Activated gamma-delta T cell (primary cell): ENCODE data around the gene DXO.
"Not testable (repeated sequence)": the region's sequence is repeated elsewhere in the genome, so short reads cannot be mapped to it uniquely, and the experiment has no call there.

Experiments
- DNase-seq: peaks from one replicate; lab custom pipeline; 2025; lab: John Stamatoyannopoulos, UW

The DXO gene

GRCh38 chr6:31958741-31959739 lies 12.9 kb downstream of the DXO start, which contains the start of the genes NELFE and SKIC2:
Gene NELFE (minus strand): TSS chr6:31958971. CDS start chr6:31958446, 525 bp downstream.
Gene SKIC2 (plus strand): TSS chr6:31959175. CDS start chr6:31959193, 18 bp downstream.
- DNase-seq: peak; percentile 94

DNA sequence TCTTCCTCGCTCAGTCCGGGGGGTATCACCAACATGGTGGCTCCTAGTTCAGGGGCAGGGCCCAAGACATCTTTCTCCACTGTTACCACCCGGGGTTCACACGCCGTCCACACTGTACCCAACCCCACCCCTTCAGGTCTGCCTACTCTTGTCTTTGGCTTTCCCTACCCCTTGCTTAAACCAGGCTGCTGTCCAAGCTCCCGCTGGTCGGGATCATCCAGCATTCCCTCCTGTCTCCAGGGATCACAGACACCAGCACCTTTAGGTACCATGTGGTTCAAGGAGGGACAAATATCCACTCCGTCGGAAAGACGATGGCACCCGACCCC lies 13.6 kb downstream of the DXO start:
- DNase-seq: no peak

GRCh38 chr6:31956796-31957195 lies 15.1 kb downstream of the DXO start:
- DNase-seq: no peak

DNA sequence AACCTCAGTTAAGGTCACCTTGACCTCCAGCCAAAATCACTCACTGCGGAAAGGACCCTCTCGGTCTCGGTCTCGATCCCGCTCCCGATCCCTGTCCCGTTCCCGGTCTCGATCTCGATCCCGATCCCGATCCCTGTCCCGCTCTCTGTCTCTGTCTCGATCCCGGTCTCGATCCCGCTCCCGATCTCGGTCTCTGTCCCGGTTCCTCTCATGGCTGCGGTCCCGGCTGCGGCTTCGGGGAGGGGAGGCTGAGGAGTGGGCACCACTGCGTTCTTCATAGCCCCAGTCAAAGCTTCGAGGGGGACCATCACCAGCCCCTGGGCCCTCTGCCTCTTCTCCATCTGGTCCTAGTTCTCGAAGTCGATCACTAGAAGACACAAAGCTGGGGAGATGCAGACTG lies 17.4 kb downstream of the DXO start:
- no peak for DNase-seq

DNA sequence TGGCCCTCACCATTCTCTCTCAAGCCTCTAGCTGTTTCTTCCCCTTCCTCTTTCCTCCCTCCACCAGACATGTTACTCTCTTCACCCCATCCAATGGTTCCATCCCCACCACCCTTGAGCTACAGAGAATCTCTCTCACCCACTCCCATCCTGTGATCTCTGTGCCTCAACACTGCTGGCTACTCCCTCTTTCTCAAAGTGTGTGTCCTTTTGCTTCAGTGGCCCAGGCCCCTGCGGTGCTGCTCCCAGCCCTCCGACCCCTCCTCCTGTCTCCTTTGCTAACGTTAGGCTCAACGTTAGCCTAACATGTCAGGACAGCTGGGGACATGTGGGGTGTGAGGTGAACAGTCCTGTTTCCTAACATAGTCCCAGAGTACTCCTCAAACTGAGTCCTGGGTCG lies 19.0 kb downstream of the DXO start:
- no peak for DNase-seq

DNA sequence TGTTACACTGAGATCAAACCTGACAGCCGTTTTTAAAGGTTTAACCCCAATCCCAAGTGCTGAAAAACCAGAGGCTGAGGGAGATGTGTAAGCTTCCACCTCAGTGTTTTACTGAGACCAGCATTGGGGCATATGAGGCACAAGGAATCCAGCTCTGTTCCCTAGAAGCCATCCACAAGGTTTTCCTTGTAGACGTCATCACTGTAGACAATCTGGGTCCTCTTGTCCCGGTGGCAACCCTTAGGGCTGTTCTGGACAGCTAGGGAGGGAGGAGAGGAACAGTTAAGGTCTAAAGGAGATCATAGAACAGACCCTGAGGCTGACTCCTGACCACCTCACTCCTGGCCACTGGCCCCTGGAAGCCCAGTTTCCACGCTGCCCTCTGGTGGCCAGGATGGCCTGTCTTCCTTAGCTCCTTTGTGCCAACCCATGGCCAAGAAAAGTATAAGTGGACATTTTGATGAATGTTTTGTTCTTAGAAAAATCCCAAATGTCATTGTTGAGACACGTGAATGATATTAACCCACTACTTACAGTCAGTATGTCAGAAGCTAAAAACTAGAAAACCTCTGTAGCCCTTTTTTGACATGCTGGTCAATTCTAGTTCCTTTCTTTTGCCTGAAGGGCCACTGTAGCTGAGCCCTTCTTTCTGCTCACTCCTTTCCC lies 19.7 kb downstream of the DXO start:
- no peak for DNase-seq

GRCh38 chr6:31949926-31950548 lies 21.9 kb downstream of the DXO start:
- no peak for DNase-seq

DNA sequence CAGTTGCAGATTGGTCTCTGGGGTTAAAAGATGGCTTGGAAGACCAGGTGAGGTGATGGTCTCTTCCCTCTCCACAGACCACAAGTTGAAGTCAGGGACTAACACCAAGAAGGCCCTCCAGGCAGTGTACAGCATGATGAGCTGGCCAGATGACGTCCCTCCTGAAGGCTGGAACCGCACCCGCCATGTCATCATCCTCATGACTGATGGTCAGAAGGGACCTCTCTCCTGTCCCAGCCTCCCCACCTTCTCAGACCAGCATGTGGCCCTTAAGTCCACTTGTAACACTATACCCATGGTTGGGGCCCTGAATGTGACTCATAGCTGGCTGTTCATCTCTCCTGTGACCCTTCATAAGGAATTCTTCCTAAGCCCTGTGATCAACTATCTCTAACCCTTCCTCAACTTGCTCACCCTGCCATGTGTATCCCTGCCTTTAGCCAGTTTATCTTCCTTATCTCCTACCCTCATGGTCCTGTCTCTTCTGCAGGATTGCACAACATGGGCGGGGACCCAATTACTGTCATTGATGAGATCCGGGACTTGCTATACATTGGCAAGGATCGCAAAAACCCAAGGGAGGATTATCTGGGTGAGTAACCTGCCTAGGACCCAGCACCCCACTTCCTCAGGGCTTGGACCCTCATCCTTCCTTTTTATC lies 23.1 kb downstream of the DXO start:
- no peak for DNase-seq

DNA sequence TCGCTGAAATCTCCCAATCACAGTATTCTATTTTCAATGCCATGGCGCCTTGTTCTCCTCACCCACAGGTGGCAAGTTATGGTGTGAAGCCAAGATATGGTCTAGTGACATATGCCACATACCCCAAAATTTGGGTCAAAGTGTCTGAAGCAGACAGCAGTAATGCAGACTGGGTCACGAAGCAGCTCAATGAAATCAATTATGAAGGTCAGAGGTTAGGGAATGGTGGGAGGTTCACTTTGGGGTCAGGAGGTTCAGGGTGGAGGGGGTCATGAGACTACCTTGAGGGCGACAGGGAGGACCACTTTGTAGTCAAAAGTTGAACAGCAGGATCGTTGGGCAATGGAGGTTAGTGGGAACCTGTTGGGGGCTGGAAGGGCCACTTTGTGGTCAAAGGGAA lies 23.6 kb downstream of the DXO start:
- DNase-seq: no peak

DNA sequence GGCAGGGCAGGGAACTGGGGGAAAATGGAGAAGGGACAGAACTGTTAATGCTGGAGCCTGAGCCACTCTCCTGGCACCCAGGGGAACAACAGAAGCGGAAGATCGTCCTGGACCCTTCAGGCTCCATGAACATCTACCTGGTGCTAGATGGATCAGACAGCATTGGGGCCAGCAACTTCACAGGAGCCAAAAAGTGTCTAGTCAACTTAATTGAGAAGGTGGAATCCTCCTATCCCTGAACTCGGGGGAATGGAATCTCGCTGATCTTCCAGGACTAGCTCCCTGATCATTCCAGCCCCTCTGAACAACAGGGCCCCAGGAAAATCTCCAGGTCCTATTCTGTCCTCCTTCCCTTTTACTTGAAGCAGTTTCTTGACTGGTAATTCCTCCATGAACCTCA lies 24.1 kb downstream of the DXO start:
- DNase-seq: no peak

GRCh38 chr6:31947070-31947675 lies 24.8 kb downstream of the DXO start:
- DNase-seq: no peak

- DNase-seq: no peak
Measured at GRCh38 chr6:31946370-31946885, 25.5 kb downstream of the DXO start.

GRCh38 chr6:31945507-31946369 lies 26.2 kb downstream of the DXO start, which contains the start of gene CFB:
Gene CFB (plus strand): TSS chr6:31946095. CDS start chr6:31946222, 127 bp downstream.
- no peak for DNase-seq

DNA sequence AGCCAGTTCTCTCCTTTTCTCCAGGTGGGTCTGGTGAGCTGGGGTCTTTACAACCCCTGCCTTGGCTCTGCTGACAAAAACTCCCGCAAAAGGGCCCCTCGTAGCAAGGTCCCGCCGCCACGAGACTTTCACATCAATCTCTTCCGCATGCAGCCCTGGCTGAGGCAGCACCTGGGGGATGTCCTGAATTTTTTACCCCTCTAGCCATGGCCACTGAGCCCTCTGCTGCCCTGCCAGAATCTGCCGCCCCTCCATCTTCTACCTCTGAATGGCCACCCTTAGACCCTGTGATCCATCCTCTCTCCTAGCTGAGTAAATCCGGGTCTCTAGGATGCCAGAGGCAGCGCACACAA lies 26.8 kb downstream of the DXO start:
- DNase-seq: no peak

- no peak for DNase-seq
Measured at GRCh38 chr6:31943742-31944141, 28.2 kb downstream of the DXO start.

DNA sequence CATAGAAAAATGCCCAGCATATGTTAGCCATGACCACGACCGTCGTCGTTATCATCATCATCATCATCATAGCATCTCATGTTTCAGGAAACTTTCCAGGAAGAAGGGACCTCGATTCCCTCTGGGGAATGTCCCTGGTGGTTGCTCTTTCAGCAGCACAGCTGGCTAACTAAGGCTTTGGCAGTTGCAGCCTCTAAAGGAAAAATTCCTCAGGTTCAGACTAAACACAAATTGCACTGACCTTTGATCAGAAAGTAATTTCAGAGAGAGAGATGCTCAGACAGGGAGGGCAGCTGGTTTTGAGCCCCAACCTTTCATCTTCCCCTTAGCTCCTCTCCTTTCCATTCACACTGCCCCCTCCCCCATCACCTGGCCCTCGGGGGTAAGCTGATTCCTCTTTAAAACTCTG lies 31.7 kb downstream of the DXO start:
- no peak for DNase-seq

DNA sequence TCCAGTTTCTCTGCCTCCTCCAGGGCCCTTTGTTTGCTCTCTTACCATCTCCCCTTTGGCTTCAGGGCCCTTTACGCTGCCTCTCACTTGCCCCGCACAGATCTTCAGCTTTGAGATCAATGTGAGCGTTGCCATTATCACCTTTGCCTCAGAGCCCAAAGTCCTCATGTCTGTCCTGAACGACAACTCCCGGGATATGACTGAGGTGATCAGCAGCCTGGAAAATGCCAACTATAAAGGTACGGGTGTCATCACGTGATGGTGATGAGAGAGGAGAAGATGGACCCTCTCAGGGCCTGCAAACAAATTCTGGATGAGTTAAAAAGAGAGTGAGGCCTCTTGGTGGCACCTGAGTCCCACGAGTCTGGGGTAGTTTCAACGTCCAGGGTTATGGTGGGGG lies 36.1 kb downstream of the DXO start:
- no peak for DNase-seq

DNA sequence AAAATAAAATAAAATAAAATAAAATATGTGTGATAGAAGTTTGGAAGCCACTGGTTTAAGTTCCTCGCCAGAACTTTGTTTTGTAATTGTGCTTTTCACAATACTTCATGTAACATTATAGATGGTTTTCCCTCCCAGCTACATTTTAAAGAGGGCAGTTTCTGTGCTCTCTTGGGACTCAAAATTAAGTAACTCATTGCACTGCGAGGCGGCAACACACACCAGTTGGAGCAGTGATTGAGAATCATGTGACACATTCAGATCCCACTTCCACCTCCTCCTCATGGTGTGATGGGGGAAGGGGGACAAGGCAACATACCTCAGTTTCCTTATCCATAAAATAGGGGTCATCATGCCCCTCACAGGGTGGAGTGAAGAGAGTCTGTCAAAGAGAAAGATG lies 36.9 kb downstream of the DXO start:
- no peak for DNase-seq

DNA sequence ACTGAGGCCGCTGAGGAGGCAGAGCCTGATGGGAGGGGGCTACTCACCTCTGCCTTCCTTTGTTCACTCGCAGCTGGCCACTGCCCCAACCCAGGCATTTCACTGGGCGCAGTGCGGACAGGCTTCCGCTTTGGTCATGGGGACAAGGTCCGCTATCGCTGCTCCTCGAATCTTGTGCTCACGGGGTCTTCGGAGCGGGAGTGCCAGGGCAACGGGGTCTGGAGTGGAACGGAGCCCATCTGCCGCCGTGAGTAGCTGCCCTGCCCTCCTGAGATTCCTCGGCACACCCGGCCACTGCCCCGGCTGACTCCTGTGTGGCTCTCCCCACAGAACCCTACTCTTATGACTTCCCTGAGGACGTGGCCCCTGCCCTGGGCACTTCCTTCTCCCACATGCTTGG lies 38.4 kb downstream of the DXO start:
- DNase-seq: no peak

DNA sequence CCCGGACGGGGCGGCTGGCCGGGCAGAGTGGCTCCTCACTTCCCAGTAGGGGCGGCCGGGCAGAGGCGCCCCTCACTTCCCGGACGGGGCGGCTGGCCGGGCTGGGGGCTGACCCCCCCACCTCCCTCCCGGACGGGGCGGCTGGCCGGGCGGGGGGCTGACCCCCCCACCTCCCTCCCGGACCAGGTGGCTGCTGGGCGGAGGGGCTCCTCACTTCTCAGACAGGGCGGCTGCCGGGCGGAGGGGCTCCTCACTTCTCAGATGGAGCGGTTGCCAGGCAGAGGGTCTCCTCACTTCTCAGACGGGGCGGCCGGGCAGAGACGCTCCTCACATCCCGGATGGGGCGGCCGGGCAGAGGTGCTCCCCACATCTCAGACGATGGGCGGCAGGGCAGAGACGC lies 39.8 kb downstream of the DXO start:
- not testable (repeated sequence) for DNase-seq
